KBM-7 (cell line): Measurements from ENCODE around the gene ITGA7.
A peak's percentile ranks its signal among the peaks of the same experiment; 100 is the strongest.

Source experiments
- DNase-seq: peaks from one replicate; pipeline ENCODE4 v3.0.0-alpha.2; 2015
- in situ Hi-C: fragments of 300-500 bp; cut with MboI; formaldehyde crosslinking; loops from 2 replicates; pipeline ENCODE4 v1.14.3; 2020; ENCODE audit warnings: low sequenced_read_pairs, low pct_unique_long_range_greater_than_20kb, mixed read lengths

The ITGA7 gene

DNA sequence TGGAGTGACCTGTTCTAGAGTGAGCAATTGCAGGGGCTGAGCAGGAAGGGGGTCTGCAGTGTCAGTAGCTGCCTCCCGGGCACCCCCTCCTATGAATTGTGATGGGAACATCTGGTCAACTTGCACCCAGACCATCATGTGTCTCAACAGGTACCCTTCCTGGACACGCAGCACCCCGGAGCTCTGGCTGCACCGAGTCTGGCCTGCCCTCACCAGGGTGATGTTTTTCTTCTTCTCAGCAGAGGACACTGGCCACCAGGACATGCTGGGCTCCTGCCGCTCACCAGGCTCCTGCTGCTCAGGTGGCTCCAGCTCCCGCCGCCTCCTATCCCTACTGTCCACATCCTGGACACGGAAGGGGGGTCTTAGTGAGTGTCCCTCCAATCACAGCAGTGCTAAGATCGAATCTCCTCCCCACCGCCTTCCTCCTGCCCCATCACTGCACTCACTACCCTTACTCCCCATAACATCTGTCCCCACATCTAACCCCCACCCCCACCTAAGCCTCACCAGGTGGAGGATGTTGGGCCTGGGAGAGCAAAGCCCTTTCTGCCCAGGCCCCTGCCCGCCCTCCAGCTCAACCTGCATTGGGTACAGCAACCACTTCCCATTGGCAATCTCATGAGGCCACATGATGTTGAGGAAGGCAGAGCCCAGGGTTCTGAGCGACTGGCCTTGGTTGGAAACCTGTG is 14.9 kb downstream of the ITGA7 start:
- in situ Hi-C loops: no loop called here
- no peak for DNase-seq

GRCh38 chr12:55688716-55689655 is 18.7 kb downstream of the ITGA7 start:
- no peak for DNase-seq
- in situ Hi-C loops: no loop called here

GRCh38 chr12:55687746-55688145 is 20.0 kb downstream of the ITGA7 start:
- DNase-seq: no peak
- in situ Hi-C loops: no loop called here

- in situ Hi-C loops: no loop called here
- no peak for DNase-seq
These were observed 21.2 kb downstream of the ITGA7 start for GRCh38 chr12:55686366-55687010.

GRCh38 chr12:55685671-55686070 is 22.0 kb downstream of the ITGA7 start:
- DNase-seq: no peak
- in situ Hi-C loops: no loop called here

- in situ Hi-C loops: no loop called here
- no peak for DNase-seq
These were observed 22.8 kb downstream of the ITGA7 start for GRCh38 chr12:55684761-55685370.

DNA sequence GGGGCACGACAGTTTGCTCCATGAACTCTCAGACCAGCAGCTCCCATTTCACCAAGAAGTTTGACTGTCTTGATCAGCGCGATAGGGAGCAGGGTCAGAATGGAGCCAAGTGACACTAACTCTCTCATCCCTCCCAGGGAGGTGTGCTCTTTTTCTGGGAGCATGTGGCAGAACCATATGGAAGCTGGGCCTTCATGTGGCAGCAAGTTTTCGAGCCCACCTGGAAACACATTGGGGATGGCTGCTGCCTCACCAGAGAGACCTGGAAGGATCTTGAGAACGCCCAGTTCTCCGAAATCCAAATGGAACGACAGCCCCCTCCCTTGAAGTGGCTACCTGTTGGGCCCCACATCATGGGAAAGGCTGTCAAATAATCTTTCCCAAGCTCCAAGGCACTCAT is 24.0 kb downstream of the ITGA7 start:
- in situ Hi-C loops: no loop called here
- DNase-seq: no peak

DNA sequence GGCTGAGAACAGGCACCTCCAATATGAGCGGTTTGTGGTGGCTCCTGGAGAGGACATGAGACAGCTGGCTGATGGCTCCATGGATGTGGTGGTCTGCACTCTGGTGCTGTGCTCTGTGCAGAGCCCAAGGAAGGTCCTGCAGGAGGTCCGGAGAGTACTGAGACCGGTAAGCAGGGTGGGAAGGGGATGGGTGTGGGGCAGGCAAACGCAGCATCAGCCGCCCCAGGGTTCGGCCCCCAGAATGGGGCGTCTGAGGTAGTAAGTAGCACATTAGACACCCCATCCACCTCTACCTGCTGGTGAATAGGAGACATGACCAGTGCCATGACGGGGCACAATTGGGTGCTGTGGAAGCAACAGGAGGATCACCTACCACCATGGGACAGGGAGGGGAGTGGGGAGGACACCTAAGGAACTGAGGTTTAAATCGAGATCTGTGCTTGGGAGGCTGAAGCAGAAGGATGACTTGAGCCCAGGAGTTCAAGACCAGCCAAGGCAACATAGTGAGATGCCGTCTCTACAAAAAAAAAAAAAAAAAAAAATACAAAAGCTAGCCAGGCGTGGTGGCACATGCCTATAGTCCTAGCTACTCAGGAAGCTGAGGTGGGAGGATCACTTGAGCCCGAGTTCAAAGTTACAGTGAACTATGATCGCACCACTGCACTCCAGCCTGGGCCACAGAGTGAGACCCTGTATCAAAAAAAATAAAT is 25.5 kb downstream of the ITGA7 start:
- DNase-seq: peak; percentile 36
- in situ Hi-C loops: no loop called here

GRCh38 chr12:55681142-55682077 is 26.3 kb downstream of the ITGA7 start:
- in situ Hi-C loops: no loop called here

GRCh38 chr12:55679691-55680090 is 28.0 kb downstream of the ITGA7 start:
- DNase-seq: no peak
- in situ Hi-C loops: no loop called here

More at GRCh38 chr12:55681142-55682077, 26.3 kb downstream of the ITGA7 start:
- peak; percentile 84 for DNase-seq

GRCh38 chr12:55676707-55677106 is 31.0 kb downstream of the ITGA7 start:
- DNase-seq: no peak
- in situ Hi-C loops: no loop called here

GRCh38 chr12:55675666-55676065 is 32.0 kb downstream of the ITGA7 start:
- no peak for DNase-seq
- in situ Hi-C loops: no loop called here

- in situ Hi-C loops: no loop called here
- peak; percentile 41 for DNase-seq
These were observed 34.1 kb downstream of the ITGA7 start for GRCh38 chr12:55673638-55674037.

DNA sequence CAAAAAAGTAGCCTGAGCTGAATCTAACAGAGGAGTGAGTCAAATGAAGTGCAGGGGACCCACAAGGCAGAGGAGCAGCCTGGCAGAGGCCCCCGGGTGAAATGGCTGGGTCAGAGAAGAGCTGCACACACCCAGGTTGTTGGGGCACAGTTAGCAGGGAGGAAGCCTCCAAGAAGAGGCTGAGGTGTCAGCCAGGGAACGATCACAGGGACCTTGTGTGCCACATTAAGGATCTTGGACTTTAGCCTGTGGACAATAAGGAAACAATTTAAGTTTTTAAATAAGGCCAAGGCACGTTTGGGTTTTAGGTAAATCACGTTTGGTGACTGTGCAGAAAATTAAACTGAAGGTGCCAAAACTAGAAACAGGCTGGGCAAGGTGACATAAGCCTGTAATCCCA is 36.0 kb downstream of the ITGA7 start:
- in situ Hi-C loops: no loop called here
- DNase-seq: no peak

GRCh38 chr12:55670276-55670675 is 37.4 kb downstream of the ITGA7 start:
- in situ Hi-C loops: no loop called here
- DNase-seq: no peak

GRCh38 chr12:55666508-55666907 is 41.2 kb downstream of the ITGA7 start:
- in situ Hi-C loops: no loop called here
- DNase-seq: no peak

DNA sequence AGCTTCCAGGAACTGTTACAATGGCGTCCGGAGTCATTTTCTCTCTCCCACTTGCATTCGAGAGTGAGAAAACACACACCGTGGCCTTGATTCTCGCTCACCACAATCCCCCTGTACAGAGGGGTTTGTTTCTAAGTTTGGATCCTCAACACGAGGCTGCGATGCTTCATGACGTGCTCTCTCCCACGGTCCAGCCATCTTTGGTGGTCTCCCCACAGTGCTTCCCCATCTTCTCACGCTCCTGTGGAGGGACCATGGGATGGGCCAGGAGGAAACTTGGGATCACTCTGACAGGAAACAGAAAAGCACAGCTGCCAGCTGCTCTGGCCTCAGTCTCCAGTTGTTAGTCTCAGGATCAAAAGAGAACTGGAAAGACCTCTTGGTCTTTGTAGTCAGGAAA is 42.9 kb downstream of the ITGA7 start:
- in situ Hi-C loops: no loop called here
- no peak for DNase-seq

DNA sequence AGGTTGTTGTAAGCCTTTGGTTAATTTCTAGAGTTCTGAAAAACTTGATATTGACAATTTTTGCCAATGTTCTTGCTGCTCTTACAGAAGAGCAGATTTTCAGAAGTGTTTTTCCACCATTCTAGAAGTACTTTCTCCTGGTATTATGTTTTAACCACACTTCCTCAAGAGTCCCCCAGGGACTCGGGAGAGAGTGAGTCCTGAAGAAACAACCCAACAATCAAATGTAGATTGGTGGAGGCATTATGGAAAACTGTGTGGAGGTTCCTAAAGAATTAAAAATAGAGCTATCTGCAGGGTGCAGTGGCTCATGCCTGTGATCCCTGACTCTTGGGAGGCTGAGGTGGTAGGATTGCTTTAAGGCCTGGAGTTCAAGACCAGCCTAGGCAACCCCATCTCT is 44.3 kb downstream of the ITGA7 start:
- in situ Hi-C loops: no loop called here
- DNase-seq: no peak
